ENCODE data around the gene MYH11.
A peak's percentile ranks its signal among the peaks of the same experiment; 100 is the strongest.

Gene MYH11

GRCh38 chr16:15887283-15887682 is 30.5 kb upstream of the MYH11 start:
- no peak for TF ChIP-seq GATA1 (IDR thresholded peaks at IDR 0.05; ENCODE audit: low read depth, low read length)
- TF ChIP-seq POLR2A (IDR thresholded peaks at IDR 0.05; ENCODE audit: low read length) = no peak
- DNase-seq = peak; percentile 49 to 66

- DNase-seq = no peak
- TF ChIP-seq POLR2A (IDR thresholded peaks at IDR 0.05; ENCODE audit: low read length) (peak; percentile 28), GATA1 (IDR thresholded peaks at IDR 0.05; ENCODE audit: low read depth, low read length) (no peak)
Observed at GRCh38 chr16:15886078-15886477, 29.2 kb upstream of the MYH11 start.

DNA sequence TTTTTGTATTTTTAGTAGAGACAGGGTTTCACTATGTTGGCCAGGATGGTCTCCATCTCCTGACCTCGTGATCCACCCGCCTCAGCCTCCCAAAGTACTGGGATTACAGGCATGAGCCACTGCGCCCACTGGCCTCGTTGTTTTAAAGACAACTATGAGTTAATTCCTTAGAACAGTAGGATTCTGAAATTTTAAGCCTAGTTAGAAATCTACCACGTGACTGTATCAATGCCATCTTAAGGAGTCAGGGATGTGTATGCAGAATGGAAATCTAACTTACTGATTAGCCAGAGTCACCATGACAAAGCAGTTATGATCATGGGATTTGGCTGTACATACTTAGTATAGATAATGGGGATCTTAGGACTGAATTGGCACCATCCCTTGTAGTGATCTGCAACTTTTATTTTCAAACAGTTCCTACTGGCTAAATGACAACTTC is 28.8 kb upstream of the MYH11 start:
- peak; percentile 91 to 92 for DNase-seq
- TF ChIP-seq GATA1 (IDR thresholded peaks at IDR 0.05; ENCODE audit: low read depth, low read length) (no peak), POLR2A (IDR thresholded peaks at IDR 0.05; ENCODE audit: low read length) (no peak)

- DNase-seq = no peak
- no peak for TF ChIP-seq POLR2A (IDR thresholded peaks at IDR 0.05; ENCODE audit: low read length)
- no peak for TF ChIP-seq GATA1 (IDR thresholded peaks at IDR 0.05; ENCODE audit: low read depth, low read length)
Observed at GRCh38 chr16:15882563-15882962, 25.7 kb upstream of the MYH11 start.

GRCh38 chr16:15881794-15882379 is 25.1 kb upstream of the MYH11 start:
- TF ChIP-seq POLR2A (IDR thresholded peaks at IDR 0.05; ENCODE audit: low read length) (no peak), GATA1 (IDR thresholded peaks at IDR 0.05; ENCODE audit: low read depth, low read length) (no peak)
- DNase-seq = peak in 1 of 2 experiments; percentile 18

GRCh38 chr16:15880434-15881308 is 23.8 kb upstream of the MYH11 start:
- TF ChIP-seq GATA1 (IDR thresholded peaks at IDR 0.05; ENCODE audit: low read depth, low read length) (no peak), POLR2A (IDR thresholded peaks at IDR 0.05; ENCODE audit: low read length) (no peak)
- DNase-seq = no peak

DNA sequence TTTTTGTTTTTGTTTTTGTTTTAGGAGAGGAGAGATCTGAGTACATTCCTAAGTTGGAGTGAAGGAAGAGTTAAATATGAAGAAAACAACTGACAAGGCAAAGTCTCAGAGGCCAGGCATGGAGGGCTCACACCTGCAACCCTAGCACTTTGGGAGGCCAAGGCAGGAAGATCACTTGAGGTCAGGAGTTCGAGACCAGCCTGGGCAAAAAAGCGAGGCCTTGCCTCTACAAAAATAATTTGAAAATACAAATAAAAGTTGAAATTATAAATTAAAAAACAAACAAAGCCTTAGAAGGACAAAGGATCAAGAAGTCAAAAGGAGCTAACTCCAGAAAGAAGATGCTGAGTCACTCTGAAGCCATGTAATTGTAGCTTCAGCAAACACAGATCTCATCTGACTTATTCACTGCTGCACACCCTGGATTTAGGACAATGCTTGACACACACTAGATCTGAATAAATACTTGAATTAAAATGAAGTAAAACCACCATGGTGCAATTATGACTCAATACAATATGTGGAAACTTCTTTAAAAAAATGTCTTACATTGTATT is 22.5 kb upstream of the MYH11 start:
- TF ChIP-seq GATA1 (IDR thresholded peaks at IDR 0.05; ENCODE audit: low read depth, low read length) (no peak), POLR2A (IDR thresholded peaks at IDR 0.05; ENCODE audit: low read length) (no peak)
- peak; percentile 72 to 77 for DNase-seq

GRCh38 chr16:15876503-15876902 is 19.7 kb upstream of the MYH11 start:
- DNase-seq = no peak
- TF ChIP-seq GATA1 (IDR thresholded peaks at IDR 0.05; ENCODE audit: low read depth, low read length) (no peak), POLR2A (IDR thresholded peaks at IDR 0.05; ENCODE audit: low read length) (no peak)

- DNase-seq = peak; percentile 44 to 70
- TF ChIP-seq GATA1 (IDR thresholded peaks at IDR 0.05; ENCODE audit: low read depth, low read length) (no peak), POLR2A (IDR thresholded peaks at IDR 0.05; ENCODE audit: low read length) (no peak)
Observed at GRCh38 chr16:15874745-15875314, 18.0 kb upstream of the MYH11 start.

DNA sequence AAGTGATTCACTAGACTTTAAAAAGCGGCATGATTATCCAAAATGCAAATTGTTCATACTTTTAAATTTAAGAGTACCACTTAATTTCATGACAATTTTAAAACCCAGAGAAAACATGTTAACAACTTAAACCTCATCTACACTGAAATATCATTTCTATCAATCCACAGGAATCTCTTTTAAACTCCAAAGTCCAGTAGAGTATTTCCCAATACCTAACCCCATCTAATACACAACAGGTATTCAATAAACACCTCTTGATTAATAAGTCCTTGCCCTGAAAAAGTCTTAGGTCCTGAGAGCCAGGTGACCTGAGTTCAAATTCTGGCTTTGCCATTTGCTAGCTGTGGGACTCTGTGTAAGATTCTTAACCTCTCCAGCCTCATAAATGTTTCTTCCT is 16.9 kb upstream of the MYH11 start:
- no peak for TF ChIP-seq POLR2A (IDR thresholded peaks at IDR 0.05; ENCODE audit: low read length)
- TF ChIP-seq GATA1 (IDR thresholded peaks at IDR 0.05; ENCODE audit: low read depth, low read length) = no peak
- DNase-seq = no peak

DNA sequence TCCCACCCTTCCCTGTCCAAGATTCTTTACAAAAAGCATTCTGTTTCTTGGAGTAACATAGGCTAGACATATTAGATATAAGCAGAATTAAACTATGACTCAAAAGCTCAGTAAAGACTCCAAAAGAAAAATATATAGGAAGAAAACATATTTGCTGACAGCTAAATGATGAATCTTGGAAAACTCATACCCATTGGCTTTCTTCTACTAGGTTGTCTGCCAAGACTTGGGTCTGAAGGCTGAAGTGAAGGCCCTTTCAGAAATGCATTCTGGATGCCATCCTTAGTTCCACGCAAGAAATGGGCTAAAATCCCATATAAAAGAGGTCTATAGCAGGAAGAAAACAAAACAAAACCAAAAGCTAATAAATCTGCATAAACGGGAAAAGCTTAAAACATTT is 16.5 kb upstream of the MYH11 start:
- DNase-seq = no peak
- TF ChIP-seq POLR2A (IDR thresholded peaks at IDR 0.05; ENCODE audit: low read length) = no peak
- TF ChIP-seq GATA1 (IDR thresholded peaks at IDR 0.05; ENCODE audit: low read depth, low read length) = no peak

- TF ChIP-seq POLR2A (IDR thresholded peaks at IDR 0.05; ENCODE audit: low read length) (no peak), GATA1 (IDR thresholded peaks at IDR 0.05; ENCODE audit: low read depth, low read length) (no peak)
- no peak for DNase-seq
Observed at GRCh38 chr16:15870011-15870410, 13.2 kb upstream of the MYH11 start.

DNA sequence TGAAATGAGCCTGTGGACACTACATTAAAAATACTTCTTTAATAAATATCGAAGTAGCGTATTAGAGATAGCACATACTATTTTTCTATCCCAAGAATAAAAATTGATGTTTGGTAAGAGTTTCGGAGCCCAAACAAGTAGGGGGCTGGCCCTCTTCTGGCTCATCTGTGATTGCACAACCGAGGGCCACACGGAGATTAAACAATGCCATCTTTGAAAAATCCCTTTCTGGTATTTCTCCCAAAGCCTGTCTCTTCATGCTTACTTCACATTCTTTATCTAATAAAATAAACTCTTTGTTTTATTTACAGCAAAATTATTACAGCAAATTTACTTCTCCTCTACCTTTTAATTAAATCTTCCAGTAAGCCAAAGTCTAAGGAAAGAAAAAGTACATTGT is 9.6 kb upstream of the MYH11 start:
- TF ChIP-seq GATA1 (IDR thresholded peaks at IDR 0.05; ENCODE audit: low read depth, low read length) (no peak), POLR2A (IDR thresholded peaks at IDR 0.05; ENCODE audit: low read length) (no peak)
- no peak for DNase-seq

DNA sequence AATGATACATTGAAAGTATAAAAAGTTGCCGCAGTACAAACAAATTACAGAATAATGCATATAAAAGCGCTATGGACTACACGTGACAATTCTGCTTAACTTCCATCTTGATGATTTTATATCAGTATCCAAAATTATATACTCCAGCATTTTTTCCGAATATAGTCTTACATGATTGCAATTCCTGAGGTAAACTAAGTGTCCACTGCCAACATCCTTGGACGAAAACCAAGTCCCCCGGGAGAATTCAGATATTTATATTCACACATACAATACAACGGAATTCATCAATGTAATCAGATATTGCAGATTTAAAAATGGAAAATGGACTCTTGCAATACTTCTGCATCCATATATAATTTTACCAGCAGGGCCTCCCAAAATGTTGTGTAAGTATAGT is 8.9 kb upstream of the MYH11 start:
- DNase-seq = no peak
- TF ChIP-seq GATA1 (IDR thresholded peaks at IDR 0.05; ENCODE audit: low read depth, low read length) (no peak), POLR2A (IDR thresholded peaks at IDR 0.05; ENCODE audit: low read length) (no peak)
